B cell (primary cell): ENCODE data around the gene CCDC9B. TPM values are rescaled to one million over a fixed set of nuclear protein-coding genes. Genes with fewer than 3 reads are reported as not detected.

Source experiments
- ATAC-seq: fragments of 200-7000 bp; cut with Tn5 transposase; one replicate; pipeline ENCODE4 v1.10.0; 2021; ENCODE audit warnings: low read depth, mild to moderate bottlenecking, moderate number of reproducible peaks, moderate library complexity
- CTCF ChIA-PET: fragments of 350-600 bp; sonication (Branson Sonifier 250); formaldehyde crosslinking; loops from one replicate; lab custom pipeline; 2021; ENCODE audit warnings: antibody characterized with exemption, inconsistent platforms; lab: Charles Lee
- POLR2A ChIA-PET: fragments of 350-600 bp; sonication (Branson Sonifier 250); formaldehyde crosslinking; loops from one replicate; lab custom pipeline; 2021; ENCODE audit warnings: antibody characterized with exemption; lab: Charles Lee
- DNase-seq: peaks from one replicate; pipeline ENCODE4 v3.0.0; 2013
- H2AFZ ChIP-seq: 2 replicates; pipeline ENCODE4 v1.6.1; 2012; ENCODE audit warnings: mild to moderate bottlenecking, low read depth, low read length; ENCODE audit not compliant: insufficient read depth, poor library complexity, severe bottlenecking
- H3K27ac ChIP-seq, 2 donors: 1 replicate in 1 of 2; 2 replicates in 1 of 2; pipeline ENCODE4 v1.5.1; 2012 to 2013; ENCODE audit warnings: low read length in 2 of 2, mild to moderate bottlenecking in 2 of 2, moderate library complexity in 1 of 2
- H3K27me3 ChIP-seq, 4 experiments: fragments of 200-600 bp in 1 of 4; sonication (generic) in 1 of 4; replicated peaks in 1 of 4; 1 replicate in 2 of 4; 2 replicates in 2 of 4; pipeline versions ENCODE4 v1.6.1 to v1.7.0; 2013 to 2016; ENCODE audit warnings: low read length in 3 of 4, mild to moderate bottlenecking in 2 of 4, mixed read lengths in 1 of 4, moderate library complexity in 1 of 4; ENCODE audit not compliant: insufficient read depth in 4 of 4, control insufficient read depth in 3 of 4; ENCODE audit errors: control extremely low read depth in 1 of 4
- H3K36me3 ChIP-seq, 2 experiments: replicated peaks in 1 of 2; 1 replicate in 1 of 2; 2 replicates in 1 of 2; pipeline versions ENCODE4 v1.6.1 to v1.7.1; 2013; ENCODE audit warnings: low read length in 1 of 2; ENCODE audit not compliant: insufficient read depth in 2 of 2, control insufficient read depth in 1 of 2; ENCODE audit errors: control extremely low read depth in 1 of 2, extremely low read depth in 1 of 2
- H3K4me1 ChIP-seq, 2 donors: fragments of 200-600 bp in 1 of 2; sonication (generic) in 1 of 2; 1 replicate in 1 of 2; 2 replicates in 1 of 2; pipeline versions ENCODE4 v1.5.1 to v1.6.1; 2013 to 2017; ENCODE audit warnings: low read length in 2 of 2; ENCODE audit not compliant: control insufficient read depth in 2 of 2, insufficient read depth in 2 of 2
- H3K4me2 ChIP-seq: replicated peaks from 2 replicates; pipeline ENCODE3; 2012; ENCODE audit warnings: mild to moderate bottlenecking, low read depth, low read length; ENCODE audit not compliant: poor library complexity, severe bottlenecking
- H3K4me3 ChIP-seq, 5 experiments: fragments of 200-600 bp in 1 of 5; sonication (generic) in 1 of 5; 1 replicate in 3 of 5; 2 replicates in 2 of 5; pipeline versions ENCODE4 v1.5.1 to v1.7.0; 2011 to 2016; ENCODE audit warnings: low read length in 4 of 5, mild to moderate bottlenecking in 4 of 5, low read depth in 2 of 5, control low read depth in 1 of 5, moderate library complexity in 1 of 5; ENCODE audit not compliant: insufficient read depth in 1 of 5; ENCODE audit errors: control extremely low read depth in 1 of 5, extremely low read depth in 1 of 5
- H3K79me2 ChIP-seq: fragments of 200-600 bp; sonication (generic); one replicate; pipeline ENCODE4 v1.6.0; 2016; ENCODE audit warnings: low read length; ENCODE audit not compliant: control insufficient read depth, insufficient read depth
- H3K9ac ChIP-seq: fragments of 200-600 bp; sonication (generic); 2 replicates; pipeline ENCODE4 v1.6.1; 2017; ENCODE audit warnings: mild to moderate bottlenecking, low read length, moderate library complexity
- H3K9me3 ChIP-seq, 3 donors: one replicate each; pipeline versions ENCODE4 v1.6.1 to v1.7.1; 2013; ENCODE audit warnings: low read length in 2 of 3; ENCODE audit not compliant: control insufficient read depth in 2 of 3, insufficient read depth in 1 of 3; ENCODE audit errors: control extremely low read depth in 1 of 3
- H4K20me1 ChIP-seq: 2 replicates; pipeline ENCODE4 v1.6.0; 2012; ENCODE audit warnings: mild to moderate bottlenecking, low read length; ENCODE audit not compliant: insufficient read depth, control insufficient read depth, poor library complexity, severe bottlenecking
- H3K27ac Mint-ChIP-seq: one replicate; pipeline ENCODE4 v1.8.0; 2021; ENCODE audit warnings: mixed read lengths
- H3K27me3 Mint-ChIP-seq: one replicate; pipeline ENCODE4 v1.8.0; 2021; ENCODE audit warnings: mixed read lengths
- H3K4me1 Mint-ChIP-seq: one replicate; pipeline ENCODE4 v1.8.0; 2021; ENCODE audit warnings: mixed read lengths
- H3K4me3 Mint-ChIP-seq: one replicate; pipeline ENCODE4 v1.8.0; 2021; ENCODE audit warnings: mixed read lengths
- H3K9me3 Mint-ChIP-seq: one replicate; pipeline ENCODE4 v1.8.0; 2022; ENCODE audit warnings: mixed read lengths; ENCODE audit not compliant: insufficient read depth
- CTCF ChIP-seq: fragments of 200-600 bp; IDR thresholded peaks from one replicate; pipeline ENCODE4 v1.8.0; 2022; ENCODE audit warnings: antibody characterized with exemption, mild to moderate bottlenecking
- EZH2 ChIP-seq: IDR thresholded peaks from 2 replicates; pipeline ENCODE4 v1.6.1; 2012; ENCODE audit warnings: borderline replicate concordance, low read depth, mild to moderate bottlenecking, moderate library complexity, low read length; ENCODE audit not compliant: insufficient read depth, poor library complexity, severe bottlenecking
- WGBS: methylation state at CpG from one replicate; pipeline ENCODE4 v1.1.5; 2013; ENCODE audit warnings: missing lambda C conversion rate; ENCODE audit not compliant: insufficient coverage; 5-methylcytosine and 5-hydroxymethylcytosine counted together
- intact Hi-C: fragments of 100-400 bp; cut with micrococcal nuclease; formaldehyde crosslinking; loops from one replicate; pipeline ENCODE4 v1.10.0; 2022
- polyA plus RNA-seq: library from polyadenylated mRNA; depleted of rRNA; stranded (reverse); fragments of >200 nt; gene quantifications from 2 replicates; pipeline ENCODE4 v1.2.3, GENCODE V29; 2012
- total RNA-seq, 2 donors: library from RNA; stranded (reverse); fragments of 120-200 nt in 1 of 2; gene quantifications; 1 replicate in 1 of 2; 2 replicates in 1 of 2; pipeline versions ENCODE4 v1.2.3 to v1.2.4, GENCODE V29; 2013 to 2022

Gene CCDC9B
- total and polyA plus RNA-seq, 2 donors (not counting 1 experiment from before 2014, with no cell fraction given) = 1.6 to 2.4 TPM

- no peak overlapping the region for H3K4me3 ChIP-seq
- H3K27me3 ChIP-seq = no peaks in the 10 kb centered on the region
- DNase-seq = no peak
- Mint-ChIP-seq H3K4me3 (no peak overlapping the region), H3K27me3 (no peaks in the 10 kb centered on the region), H3K4me1 (peaks cover 28% of the 10 kb centered on the region), H3K9me3 (peaks cover 6% of the 10 kb centered on the region), H3K27ac (no peak overlapping the region)
- WGBS = 97% methylated on average over 8 of the region's 11 CpGs
- CTCF ChIA-PET = interaction anchor here (1.0 to 14.9 kb wide), 6 partner anchors 18 to 37 kb away, joined by 3 to 204 read pairs (median 6); partner anchors contain the start of gene CCDC9B
- intact Hi-C loops = no loop called here
- POLR2A ChIA-PET = no interaction called here
- no peaks in the 10 kb centered on the region for H4K20me1 ChIP-seq
- peaks cover 13% of the 10 kb centered on the region for H3K79me2 ChIP-seq
- TF ChIP-seq CTCF = no peak
- TF ChIP-seq EZH2 = no peak
- no peak overlapping the region for H3K4me2 ChIP-seq
- no peak for ATAC-seq
- peaks cover 0 to 12% (median 0%) of the 10 kb centered on the region in 3 donors for H3K9me3 ChIP-seq
- peaks cover 0 to 58% of the 10 kb centered on the region in 2 experiments for H3K36me3 ChIP-seq
- H3K9ac ChIP-seq = no peak overlapping the region
- peaks cover 14 to 21% of the 10 kb centered on the region in 2 donors for H3K4me1 ChIP-seq
- no peak overlapping the region for H2AFZ ChIP-seq
- H3K27ac ChIP-seq = no peak overlapping the region
These were observed 37.8 kb downstream of the CCDC9B start for GRCh38 chr15:40302981-40303380.

GRCh38 chr15:40302288-40302886, 38.4 kb downstream of the CCDC9B start:
- H3K27me3 ChIP-seq = no peaks in the 10 kb centered on the region
- ATAC-seq = no peak
- intact Hi-C loops = no loop called here
- H2AFZ ChIP-seq = no peak overlapping the region
- ChIA-PET CTCF (interaction anchor here (1.0 to 14.9 kb wide), 6 partner anchors 17 to 38 kb away, joined by 3 to 204 read pairs (median 4); partner anchors contain the start of gene CCDC9B), POLR2A (interaction anchor here (0.5 kb wide), 1 partner anchor 229 kb away, joined by 4 read pairs; no protein-coding TSS in a partner anchor)
- peaks cover 11% of the 10 kb centered on the region for H3K79me2 ChIP-seq
- DNase-seq = no peak
- no peak overlapping the region for H3K4me2 ChIP-seq
- H3K4me3 ChIP-seq = no peak overlapping the region
- no peak overlapping the region for H3K27ac ChIP-seq
- Mint-ChIP-seq H3K27me3 (no peaks in the 10 kb centered on the region), H3K4me1 (peaks cover 23% of the 10 kb centered on the region), H3K27ac (no peak overlapping the region), H3K4me3 (no peak overlapping the region), H3K9me3 (peaks cover 6% of the 10 kb centered on the region)
- H3K4me1 ChIP-seq = peaks cover 13 to 15% of the 10 kb centered on the region in 2 donors
- WGBS = 96% methylated on average over 13 of the region's 19 CpGs
- peaks cover 0 to 62% of the 10 kb centered on the region in 2 experiments for H3K36me3 ChIP-seq
- H3K9me3 ChIP-seq = peaks cover 0 to 12% (median 0%) of the 10 kb centered on the region in 3 donors
- H4K20me1 ChIP-seq = no peaks in the 10 kb centered on the region
- TF ChIP-seq CTCF (no peak), EZH2 (no peak)
- H3K9ac ChIP-seq = no peak overlapping the region
